GM18867 (cell line): Measurements from ENCODE around the gene NKX3-2.

ENCODE experiments used
- ATAC-seq: cut with Tn5 transposase; IDR thresholded peaks from one replicate; pipeline ENCODE4 v1.9.1; 2021; ENCODE audit warnings: mild to moderate bottlenecking, moderate library complexity; ENCODE audit not compliant: unreplicated experiment

Gene NKX3-2

GRCh38 chr4:13515268-13515667 lies 29.0 kb downstream of the NKX3-2 start:
- no peak for ATAC-seq

GRCh38 chr4:13514722-13515121 lies 29.6 kb downstream of the NKX3-2 start:
- no peak for ATAC-seq

DNA sequence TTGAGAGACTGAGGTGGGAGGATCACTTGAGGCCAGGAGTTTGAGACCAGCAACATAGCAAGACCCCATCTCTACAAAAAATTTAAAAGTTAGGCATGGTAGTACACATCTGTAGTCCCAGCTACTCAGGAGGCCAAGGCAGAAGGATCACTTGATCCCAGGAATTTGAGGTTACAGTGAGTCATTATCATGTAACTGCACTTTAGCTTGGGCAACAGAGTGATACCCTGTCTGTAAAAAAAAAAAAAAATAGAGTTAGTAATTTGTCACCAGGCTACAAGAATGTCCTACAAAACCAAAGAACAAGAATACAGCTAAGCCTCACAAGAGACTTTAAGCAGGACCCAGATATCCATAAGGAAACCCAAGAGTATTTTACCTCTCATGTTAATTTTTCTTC lies 33.2 kb downstream of the NKX3-2 start:
- no peak for ATAC-seq

GRCh38 chr4:13509442-13509841 lies 34.9 kb downstream of the NKX3-2 start:
- no peak for ATAC-seq

GRCh38 chr4:13504374-13504773 lies 39.9 kb downstream of the NKX3-2 start:
- ATAC-seq: no peak

- ATAC-seq: no peak
These were observed 45.8 kb downstream of the NKX3-2 start for GRCh38 chr4:13498469-13498868.

DNA sequence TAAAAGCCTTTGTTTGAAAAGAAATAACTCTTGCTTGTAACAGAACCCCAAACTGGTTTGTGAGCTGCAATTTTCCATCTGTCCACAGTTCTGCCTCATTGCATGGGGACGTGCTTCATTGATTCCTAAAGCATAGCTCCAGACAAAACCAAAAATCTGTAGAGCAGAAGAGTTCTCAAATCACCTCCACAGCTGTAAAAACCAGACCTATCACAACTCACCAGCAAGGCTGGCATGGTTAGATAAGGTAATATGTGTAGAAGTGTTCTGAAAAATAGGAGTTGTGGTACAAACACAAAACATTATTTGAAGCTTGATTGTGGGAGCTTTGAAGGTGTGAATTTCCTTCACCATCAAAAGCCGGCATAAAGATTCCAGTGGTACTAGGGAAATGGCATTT lies 47.7 kb downstream of the NKX3-2 start:
- no peak for ATAC-seq

DNA sequence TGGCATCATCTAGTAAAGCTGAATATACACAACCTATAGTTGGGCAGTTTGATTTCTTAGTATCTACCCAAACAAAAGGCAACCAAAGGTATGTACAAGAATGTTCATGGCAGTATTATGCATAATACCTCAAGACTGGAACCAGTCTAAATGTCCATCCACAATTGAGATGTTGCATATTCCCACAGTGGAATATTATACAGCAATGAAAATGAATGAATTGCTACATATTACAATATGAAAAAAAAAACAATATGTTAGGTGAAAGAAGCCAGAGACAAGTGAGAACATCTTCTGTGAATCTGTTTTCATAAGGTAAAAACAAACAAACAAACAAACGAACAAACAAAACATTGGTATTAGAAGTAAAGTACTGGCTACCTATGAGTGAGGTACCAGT lies 48.6 kb downstream of the NKX3-2 start:
- ATAC-seq: no peak

DNA sequence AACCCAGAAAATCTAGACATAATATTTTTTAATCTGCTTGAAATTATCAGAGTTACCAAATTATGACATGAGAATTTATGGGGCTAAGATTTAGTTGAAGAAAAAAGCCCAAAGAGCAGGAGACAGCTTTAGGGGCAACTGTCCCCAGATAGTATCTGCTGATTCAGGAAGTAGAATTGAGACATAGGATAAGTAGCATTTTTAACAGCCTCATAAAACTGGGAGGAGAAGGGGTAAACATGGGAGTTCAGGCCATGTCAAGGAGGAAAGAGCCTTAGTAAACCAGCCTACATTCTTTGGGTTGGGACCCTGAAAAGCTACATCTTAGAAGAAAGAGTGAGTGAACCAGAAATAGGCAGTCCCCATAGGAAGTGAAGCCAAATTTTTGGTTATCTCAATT lies 50.5 kb downstream of the NKX3-2 start:
- ATAC-seq: no peak

GRCh38 chr4:13492747-13493146 lies 51.6 kb downstream of the NKX3-2 start:
- ATAC-seq: no peak
